Astrocyte of the cerebellum (primary cell): ENCODE measurements around the gene TM2D3.
"Not testable (repeated sequence)": the region's sequence is repeated elsewhere in the genome, so short reads cannot be mapped to it uniquely, and the experiment has no call there.

Experiments
- DNase-seq: peaks from one replicate; pipeline ENCODE4 v3.0.0-alpha.2; 2011; ENCODE audit warnings: low read depth
- H3K4me3 ChIP-seq: 2 replicates; pipeline ENCODE4 v1.5.1; 2011; ENCODE audit warnings: mild to moderate bottlenecking, low read depth, low read length, moderate library complexity
- in situ Hi-C: cut with HindIII; loops from 2 replicates; pipeline ENCODE4 v1.10.0; 2017; ENCODE audit warnings: low sequenced_read_pairs
- TF ChIP-seq, protein P1 (sequence below): IDR thresholded peaks from 2 replicates; pipeline ENCODE4 v1.5.1; 2012; ENCODE audit warnings: low read length, low read depth, moderate library complexity, mild to moderate bottlenecking; ENCODE audit errors: missing control alignments

TM2D3 gene

DNA sequence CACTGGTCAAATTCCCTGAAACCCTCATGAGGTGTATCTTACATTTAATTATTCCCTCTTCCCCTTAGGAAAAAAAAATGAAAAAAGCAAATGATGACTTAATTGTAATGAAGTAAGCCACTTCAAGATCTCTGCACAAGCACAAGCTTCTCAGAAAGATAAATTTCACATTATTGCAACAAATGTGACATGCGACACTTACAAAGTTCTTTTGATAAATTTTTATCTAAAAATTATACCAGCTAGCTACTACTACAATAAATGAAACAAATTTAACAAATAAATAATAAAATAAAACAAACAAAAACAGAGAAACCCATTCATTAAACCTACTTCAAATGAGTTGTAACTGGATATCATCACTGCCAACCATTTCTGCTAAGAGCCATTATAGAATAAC is 10.0 kb upstream of the TM2D3 start:
- DNase-seq, result no peak
- no peak overlapping the region for H3K4me3 ChIP-seq
- in situ Hi-C loops, result no loop called here
- TF ChIP-seq, protein P1, sequence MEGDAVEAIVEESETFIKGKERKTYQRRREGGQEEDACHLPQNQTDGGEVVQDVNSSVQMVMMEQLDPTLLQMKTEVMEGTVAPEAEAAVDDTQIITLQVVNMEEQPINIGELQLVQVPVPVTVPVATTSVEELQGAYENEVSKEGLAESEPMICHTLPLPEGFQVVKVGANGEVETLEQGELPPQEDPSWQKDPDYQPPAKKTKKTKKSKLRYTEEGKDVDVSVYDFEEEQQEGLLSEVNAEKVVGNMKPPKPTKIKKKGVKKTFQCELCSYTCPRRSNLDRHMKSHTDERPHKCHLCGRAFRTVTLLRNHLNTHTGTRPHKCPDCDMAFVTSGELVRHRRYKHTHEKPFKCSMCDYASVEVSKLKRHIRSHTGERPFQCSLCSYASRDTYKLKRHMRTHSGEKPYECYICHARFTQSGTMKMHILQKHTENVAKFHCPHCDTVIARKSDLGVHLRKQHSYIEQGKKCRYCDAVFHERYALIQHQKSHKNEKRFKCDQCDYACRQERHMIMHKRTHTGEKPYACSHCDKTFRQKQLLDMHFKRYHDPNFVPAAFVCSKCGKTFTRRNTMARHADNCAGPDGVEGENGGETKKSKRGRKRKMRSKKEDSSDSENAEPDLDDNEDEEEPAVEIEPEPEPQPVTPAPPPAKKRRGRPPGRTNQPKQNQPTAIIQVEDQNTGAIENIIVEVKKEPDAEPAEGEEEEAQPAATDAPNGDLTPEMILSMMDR, result no peak

DNA sequence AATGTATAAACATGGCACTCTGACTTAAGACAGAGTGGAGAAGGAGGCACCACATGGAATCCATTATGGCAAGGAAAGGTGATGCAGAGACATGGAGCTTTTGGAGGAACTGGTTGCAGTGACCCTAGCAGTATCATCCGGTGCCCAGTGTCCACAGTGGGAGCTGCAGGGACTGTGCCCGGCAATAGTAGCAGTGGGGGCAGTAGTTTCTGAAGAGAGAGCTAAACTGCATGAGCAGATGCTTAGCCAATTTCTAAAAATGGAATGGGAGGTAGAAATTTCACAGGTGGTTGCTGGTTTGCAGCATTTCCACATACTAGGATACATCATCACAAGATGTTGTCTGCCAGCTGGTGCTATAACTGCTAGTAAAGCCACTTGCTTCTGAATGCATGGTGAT is 7.8 kb upstream of the TM2D3 start:
- TF ChIP-seq, protein P1, result no peak
- in situ Hi-C loops, result no loop called here
- DNase-seq, result no peak
- H3K4me3 ChIP-seq, result no peak overlapping the region

DNA sequence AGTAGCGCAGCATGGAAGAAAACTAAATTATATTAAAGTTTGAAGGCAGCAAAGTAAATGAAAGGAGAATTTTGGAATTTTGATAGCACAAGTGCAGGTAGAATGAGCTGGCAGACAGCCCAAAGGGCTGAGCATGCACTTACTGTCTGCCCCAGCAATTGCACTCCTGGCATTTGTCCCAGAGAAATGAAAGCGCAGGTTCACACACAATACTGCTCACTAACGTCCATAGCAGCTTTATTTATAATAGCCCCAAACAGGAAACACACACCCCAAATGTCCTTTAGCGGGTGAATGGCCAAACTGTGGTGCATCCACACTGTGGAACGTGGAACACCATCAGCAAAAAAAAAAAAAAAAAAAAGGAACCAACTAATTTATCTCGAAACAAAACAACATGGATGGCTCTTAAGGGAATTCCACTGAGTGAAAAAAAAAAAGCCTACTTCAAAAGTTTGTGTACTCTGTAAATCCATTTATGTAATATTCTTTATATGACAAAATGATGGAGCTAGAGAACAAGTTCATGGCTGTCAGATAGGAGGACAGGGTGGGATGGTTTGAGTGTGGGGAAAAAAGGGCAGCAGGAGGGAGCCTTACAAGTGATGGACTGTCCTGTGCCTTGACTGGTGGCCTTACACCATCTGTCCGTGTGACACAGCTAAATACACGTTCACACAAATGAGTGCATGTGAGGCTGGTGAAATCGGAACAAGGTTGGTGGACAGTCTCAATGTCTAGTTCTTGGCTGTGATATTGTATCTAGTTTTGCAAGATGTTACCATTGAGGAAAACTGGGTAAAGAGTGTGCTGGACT is 6.0 kb upstream of the TM2D3 start:
- TF ChIP-seq, protein P1, result no peak
- no peak overlapping the region for H3K4me3 ChIP-seq
- DNase-seq, result no peak
- in situ Hi-C loops, result no loop called here

DNA sequence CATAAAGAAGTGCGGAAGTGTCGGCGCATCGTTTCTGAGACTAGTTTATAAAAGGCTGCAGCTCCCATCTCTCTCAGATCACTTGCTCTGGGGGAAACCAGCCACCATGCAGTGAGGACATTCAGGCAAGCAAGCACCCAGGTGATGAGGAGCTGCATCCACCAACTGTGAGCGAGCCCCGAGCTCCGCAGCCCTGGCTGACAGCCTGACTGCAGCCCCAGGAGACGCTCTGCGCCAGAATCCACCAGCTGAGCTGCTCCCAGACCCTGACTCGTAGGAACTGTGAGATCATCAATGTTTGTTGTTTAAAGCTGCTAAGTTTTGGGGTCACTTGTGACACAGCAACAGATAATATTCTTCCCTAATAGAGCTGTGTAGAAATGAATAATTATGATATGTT is 5.0 kb upstream of the TM2D3 start:
- no peak overlapping the region for H3K4me3 ChIP-seq
- in situ Hi-C loops, result no loop called here
- DNase-seq, result no peak
- TF ChIP-seq, protein P1, result no peak

DNA sequence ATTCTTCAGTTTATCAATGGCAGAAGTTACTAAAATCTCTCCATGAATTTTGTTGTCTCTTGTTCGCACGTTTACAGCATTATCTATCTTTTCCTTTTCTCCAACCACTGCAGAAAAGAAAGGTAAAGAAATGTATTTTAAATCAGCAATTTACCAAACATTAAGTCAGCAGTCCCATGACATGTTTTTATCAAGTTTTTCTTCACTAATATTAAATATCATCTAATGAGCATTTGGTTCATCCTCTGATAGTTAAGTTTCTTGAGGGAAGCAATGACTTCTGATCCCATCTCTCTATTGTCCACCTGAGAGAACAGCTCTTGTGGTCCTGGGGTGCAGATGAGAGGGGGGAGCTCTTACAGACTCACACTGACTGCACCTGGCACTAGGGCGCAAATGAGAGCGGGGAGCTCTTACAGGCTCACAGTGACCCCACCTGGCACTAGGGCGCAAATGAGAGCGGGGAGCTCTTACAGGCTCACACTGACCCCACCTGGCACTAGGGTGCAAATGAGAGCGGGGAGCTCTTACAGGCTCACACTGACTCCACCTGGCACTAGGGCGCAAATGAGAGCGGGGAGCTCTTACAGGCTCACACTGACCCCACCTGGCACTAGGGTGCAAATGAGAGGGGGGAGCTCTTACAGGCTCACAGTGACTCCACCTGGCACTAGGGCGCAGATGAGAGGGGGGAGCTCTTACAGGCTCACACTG is 2.6 kb upstream of the TM2D3 start:
- not testable (repeated sequence) for DNase-seq, H3K4me3 ChIP-seq
- in situ Hi-C loops, result loop anchor here (5.0 kb wide), 1 partner anchor 357 kb away; the partner anchor contains the start of gene SNRPA1

DNA sequence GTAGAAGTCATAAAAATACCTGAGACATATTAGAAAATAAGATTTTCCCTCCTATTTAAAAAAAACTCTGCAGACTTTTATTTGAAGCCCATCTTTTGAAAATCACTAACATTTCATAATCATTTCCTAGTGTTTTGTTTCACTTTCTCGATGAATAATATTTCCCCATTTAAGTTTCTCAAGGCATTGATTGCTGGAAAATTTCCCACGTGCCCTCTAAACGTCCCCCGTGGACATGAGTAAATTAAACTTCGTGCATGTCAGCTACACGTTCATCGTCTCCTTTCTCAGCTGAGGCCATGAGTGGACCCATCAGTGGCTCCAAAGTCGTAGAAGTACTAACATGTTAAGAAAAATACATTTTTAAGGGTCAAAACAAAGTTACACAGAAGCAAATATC is 2.0 kb upstream of the TM2D3 start:
- TF ChIP-seq, protein P1, result no peak
- no peak for DNase-seq
- in situ Hi-C loops, result loop anchor here (5.0 kb wide), 1 partner anchor 357 kb away; the partner anchor contains the start of gene SNRPA1
- H3K4me3 ChIP-seq, result no peak overlapping the region
